PC-3 (cell line): ENCODE results near the gene KIAA0586.

Experiments
- EZH2 ChIP-seq: fragments of 300-600 bp; sonication (generic); IDR thresholded peaks from one replicate; pipeline ENCODE4 v1.6.1; 2017; ENCODE audit warnings: antibody characterized with exemption, mild to moderate bottlenecking, low read length; ENCODE audit not compliant: unreplicated experiment
- TF ChIP-seq, protein P1 (sequence below): fragments of 300-600 bp; sonication (generic); conservative IDR thresholded peaks from 2 replicates; pipeline ENCODE4 v1.5.1; 2017; ENCODE audit warnings: antibody characterized with exemption, low read depth, mild to moderate bottlenecking, low read length

DNA sequence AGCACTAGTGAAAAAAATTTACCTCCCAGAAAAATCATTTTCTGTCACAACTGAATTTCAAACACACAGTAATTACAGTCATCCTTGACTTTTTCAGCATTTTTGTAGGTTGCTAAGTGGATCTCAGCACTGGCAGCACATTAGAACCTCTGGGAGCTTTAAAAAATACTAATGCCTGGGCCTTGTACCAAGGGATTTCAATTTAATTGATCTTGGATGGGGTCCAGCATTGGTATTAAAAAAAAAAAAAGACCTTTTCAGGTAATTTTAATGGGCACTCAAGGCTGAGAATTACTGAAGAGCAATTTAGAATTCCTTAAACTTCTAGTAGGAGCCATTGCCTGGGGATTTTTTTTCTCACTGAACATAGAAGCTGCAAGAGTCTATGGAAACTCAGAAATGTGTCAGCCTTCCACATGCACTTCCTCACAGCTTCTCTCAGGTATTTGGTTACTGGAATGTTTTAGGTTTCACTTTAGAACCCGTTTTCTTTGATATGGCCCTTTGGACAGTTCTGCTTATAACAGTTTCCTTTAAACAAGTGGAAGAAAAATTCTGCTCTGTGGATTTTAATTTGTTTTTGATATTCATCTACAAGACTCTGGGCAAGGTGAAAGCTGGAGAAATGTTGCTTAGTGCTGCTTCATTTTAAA is 121.7 kb downstream of the KIAA0586 start:
- no peak for TF ChIP-seq EZH2
- TF ChIP-seq, protein P1, sequence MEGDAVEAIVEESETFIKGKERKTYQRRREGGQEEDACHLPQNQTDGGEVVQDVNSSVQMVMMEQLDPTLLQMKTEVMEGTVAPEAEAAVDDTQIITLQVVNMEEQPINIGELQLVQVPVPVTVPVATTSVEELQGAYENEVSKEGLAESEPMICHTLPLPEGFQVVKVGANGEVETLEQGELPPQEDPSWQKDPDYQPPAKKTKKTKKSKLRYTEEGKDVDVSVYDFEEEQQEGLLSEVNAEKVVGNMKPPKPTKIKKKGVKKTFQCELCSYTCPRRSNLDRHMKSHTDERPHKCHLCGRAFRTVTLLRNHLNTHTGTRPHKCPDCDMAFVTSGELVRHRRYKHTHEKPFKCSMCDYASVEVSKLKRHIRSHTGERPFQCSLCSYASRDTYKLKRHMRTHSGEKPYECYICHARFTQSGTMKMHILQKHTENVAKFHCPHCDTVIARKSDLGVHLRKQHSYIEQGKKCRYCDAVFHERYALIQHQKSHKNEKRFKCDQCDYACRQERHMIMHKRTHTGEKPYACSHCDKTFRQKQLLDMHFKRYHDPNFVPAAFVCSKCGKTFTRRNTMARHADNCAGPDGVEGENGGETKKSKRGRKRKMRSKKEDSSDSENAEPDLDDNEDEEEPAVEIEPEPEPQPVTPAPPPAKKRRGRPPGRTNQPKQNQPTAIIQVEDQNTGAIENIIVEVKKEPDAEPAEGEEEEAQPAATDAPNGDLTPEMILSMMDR = no peak
